H1 (cell line): Measurements from ENCODE around the gene PTPN13. TPM values are rescaled to one million over a fixed set of nuclear protein-coding genes. Genes with fewer than 3 reads are reported as not detected.

Experiments used
- CTCF ChIA-PET: fragments of 300-600 bp; sonication (Branson Sonifier 250); formaldehyde crosslinking; loops from one replicate; lab custom pipeline; 2021; ENCODE audit not compliant: partially characterized antibody; lab: Charles Lee
- POLR2A ChIA-PET: fragments of 300-600 bp; sonication (Branson Sonifier 250); formaldehyde crosslinking; loops from one replicate; lab custom pipeline; 2021; ENCODE audit warnings: inconsistent platforms; ENCODE audit not compliant: partially characterized antibody; lab: Charles Lee
- DNase-seq, 2 experiments: peaks; one replicate each; pipeline versions ENCODE4 v3.0.0 to v3.0.0-alpha.2; 2010 to 2022; ENCODE audit warnings: low spot score in 2 of 2, low read depth in 1 of 2, mixed read lengths in 1 of 2
- FAIRE-seq: peaks from 2 replicates; lab custom pipeline; 2011; peaks lifted over from hg19 to GRCh38; lab: Jason Lieb, UNC
- H2AFZ ChIP-seq: 2 replicates; pipeline ENCODE4 v1.8.1; 2012; ENCODE audit warnings: low read length, inconsistent platforms
- H2AK5ac ChIP-seq: 2 replicates; pipeline ENCODE4 v1.6.1; 2013; ENCODE audit warnings: low read depth, low read length
- H2BK120ac ChIP-seq: replicated peaks from 2 replicates; pipeline ENCODE3; 2013; ENCODE audit warnings: low read depth, low read length, inconsistent platforms
- H2BK12ac ChIP-seq: 2 replicates; pipeline ENCODE4 v1.6.1; 2013; ENCODE audit warnings: low read depth, low read length
- H2BK15ac ChIP-seq: 2 replicates; pipeline ENCODE4 v1.6.1; 2013; ENCODE audit warnings: low read length
- H2BK20ac ChIP-seq: 2 replicates; pipeline ENCODE4 v1.6.1; 2013; ENCODE audit warnings: low read length
- H2BK5ac ChIP-seq: 2 replicates; pipeline ENCODE4 v1.6.1; 2013; ENCODE audit warnings: low read depth, low read length
- H3K14ac ChIP-seq: 2 replicates; pipeline ENCODE4 v1.6.1; 2013; ENCODE audit warnings: inconsistent platforms; ENCODE audit not compliant: insufficient read length
- H3K18ac ChIP-seq: 2 replicates; pipeline ENCODE4 v1.6.1; 2013; ENCODE audit warnings: low read length; ENCODE audit errors: extremely low read depth
- H3K23ac ChIP-seq: 2 replicates; pipeline ENCODE4 v1.6.1; 2013; ENCODE audit warnings: inconsistent platforms; ENCODE audit not compliant: insufficient read length
- H3K23me2 ChIP-seq: 2 replicates; pipeline ENCODE4 v1.6.1; 2013; ENCODE audit warnings: low read depth, low read length
- H3K27ac ChIP-seq: 2 replicates; pipeline ENCODE4 v1.6.1; 2011; ENCODE audit warnings: low read depth, low read length, inconsistent platforms
- H3K27me3 ChIP-seq, 4 experiments: replicated peaks in 1 of 4; 1 replicate in 1 of 4; 2 replicates in 3 of 4; pipeline versions ENCODE4 v1.6.1 to v1.8.1; 2011 to 2013; ENCODE audit warnings: low read length in 3 of 4, mild to moderate bottlenecking in 3 of 4, inconsistent platforms in 2 of 4, mixed read lengths in 2 of 4, moderate library complexity in 1 of 4; ENCODE audit not compliant: control insufficient read depth in 3 of 4, insufficient read depth in 3 of 4; ENCODE audit errors: extremely low read depth in 1 of 4
- H3K36me3 ChIP-seq, 4 experiments: 2 replicates each; pipeline versions ENCODE4 v1.6.1 to v1.8.1; 2011 to 2013; ENCODE audit warnings: mild to moderate bottlenecking in 4 of 4, low read length in 3 of 4, moderate library complexity in 2 of 4, control low read depth in 1 of 4, inconsistent platforms in 1 of 4; ENCODE audit not compliant: insufficient read depth in 4 of 4, control insufficient read depth in 2 of 4
- H3K4ac ChIP-seq: replicated peaks from 2 replicates; pipeline ENCODE3; 2013; ENCODE audit warnings: low read length, low read depth, mixed read lengths, inconsistent platforms; ENCODE audit not compliant: insufficient read length
- H3K4me1 ChIP-seq, 4 experiments: replicated peaks in 1 of 4; 1 replicate in 1 of 4; 2 replicates in 3 of 4; pipeline versions ENCODE4 v1.6.1 to v1.8.1; 2011 to 2013; ENCODE audit warnings: low read length in 3 of 4, inconsistent platforms in 2 of 4, mixed read lengths in 1 of 4; ENCODE audit not compliant: insufficient read depth in 4 of 4, control insufficient read depth in 3 of 4
- H3K4me2 ChIP-seq, 2 experiments: 2 replicates each; pipeline versions ENCODE4 v1.6.1 to v1.8.1; 2011 to 2013; ENCODE audit warnings: low read depth in 2 of 2, low read length in 2 of 2, control low read depth in 1 of 2, inconsistent platforms in 1 of 2, mild to moderate bottlenecking in 1 of 2; ENCODE audit not compliant: insufficient read depth in 1 of 2
- H3K4me3 ChIP-seq, 4 experiments: fragments of 200-600, 300-600 bp in 1 of 4; sonication (generic), shearing (Covaris generic), sonication (Bioruptor Twin) in 1 of 4; 2 replicates each; pipeline versions ENCODE4 v1.5.1 to v1.8.1; 2011 to 2016; ENCODE audit warnings: low read length in 4 of 4, low read depth in 3 of 4, control low read depth in 2 of 4, inconsistent platforms in 2 of 4, mild to moderate bottlenecking in 2 of 4, mixed read lengths in 1 of 4, moderate library complexity in 1 of 4; ENCODE audit not compliant: insufficient read depth in 2 of 4; ENCODE audit errors: extremely low read depth in 1 of 4
- H3K56ac ChIP-seq: replicated peaks from 2 replicates; pipeline ENCODE3; 2013; ENCODE audit warnings: low read depth, mild to moderate bottlenecking, mixed read lengths, low read length, inconsistent platforms; ENCODE audit not compliant: insufficient read length
- H3K79me1 ChIP-seq: 2 replicates; pipeline ENCODE4 v1.6.1; 2013; ENCODE audit warnings: low read depth, low read length, control low read depth
- H3K79me2 ChIP-seq, 2 experiments: 2 replicates each; pipeline versions ENCODE4 v1.6.1 to v1.8.1; 2012 to 2013; ENCODE audit warnings: low read length in 2 of 2, mild to moderate bottlenecking in 2 of 2, inconsistent platforms in 1 of 2; ENCODE audit not compliant: insufficient read depth in 2 of 2, control insufficient read depth in 1 of 2
- H3K9ac ChIP-seq, 4 experiments: replicated peaks in 1 of 4; 1 replicate in 1 of 4; 2 replicates in 3 of 4; pipeline versions ENCODE4 v1.6.1 to v1.8.1; 2011 to 2013; ENCODE audit warnings: low read depth in 3 of 4, low read length in 3 of 4, control low read depth in 2 of 4, mild to moderate bottlenecking in 2 of 4, moderate library complexity in 2 of 4, inconsistent platforms in 1 of 4; ENCODE audit errors: extremely low read depth in 1 of 4
- H3K9me3 ChIP-seq, 2 experiments: 2 replicates each; pipeline versions ENCODE4 v1.6.1 to v1.8.1; 2012 to 2013; ENCODE audit warnings: mild to moderate bottlenecking in 2 of 2, moderate library complexity in 2 of 2, control low read depth in 1 of 2, inconsistent platforms in 1 of 2, low read depth in 1 of 2, low read length in 1 of 2, mixed read lengths in 1 of 2; ENCODE audit not compliant: insufficient read depth in 2 of 2
- H4K20me1 ChIP-seq, 2 experiments: replicated peaks in 1 of 2; 2 replicates each; pipeline versions ENCODE3 to v1.8.1; 2011 to 2013; ENCODE audit warnings: inconsistent platforms in 2 of 2, low read length in 2 of 2, mild to moderate bottlenecking in 1 of 2; ENCODE audit not compliant: insufficient read depth in 2 of 2, control insufficient read depth in 1 of 2
- H4K5ac ChIP-seq: 2 replicates; pipeline ENCODE4 v1.6.1; 2013; ENCODE audit warnings: low read length, low read depth, mixed read lengths, inconsistent platforms; ENCODE audit not compliant: insufficient read length
- H4K8ac ChIP-seq: 2 replicates; pipeline ENCODE4 v1.8.0; 2013; ENCODE audit warnings: mild to moderate bottlenecking, moderate library complexity, low read length, inconsistent platforms; ENCODE audit not compliant: insufficient read depth; ENCODE audit errors: extremely low read depth
- H4K91ac ChIP-seq: replicated peaks from 2 replicates; pipeline ENCODE3; 2013; ENCODE audit warnings: low read length, mixed read lengths, inconsistent platforms; ENCODE audit not compliant: insufficient read length
- E2F6 ChIP-seq: IDR thresholded peaks from 2 replicates; pipeline ENCODE4 v1.6.1; 2012; ENCODE audit warnings: inconsistent platforms
- EGR1 ChIP-seq: IDR thresholded peaks from 2 replicates; pipeline ENCODE4 v1.6.1; 2011; ENCODE audit warnings: low read depth, low read length, borderline replicate concordance
- JUND ChIP-seq: IDR thresholded peaks from 2 replicates; pipeline ENCODE4 v1.6.1; 2011; ENCODE audit warnings: mild to moderate bottlenecking, improper control_type of control experiment, low read length
- KDM1A ChIP-seq: fragments of 200-600, 300-600 bp; sonication (generic); IDR thresholded peaks from 2 replicates; pipeline ENCODE4 v1.7.1; 2016; ENCODE audit warnings: mild to moderate bottlenecking, low read length, borderline replicate concordance
- MAFK ChIP-seq: IDR thresholded peaks from 2 replicates; pipeline ENCODE4 v1.6.1; 2012; ENCODE audit warnings: low read depth, mild to moderate bottlenecking, improper control_type of control experiment, low read length
- PHF8 ChIP-seq: fragments of 200-600 bp; sonication (generic); conservative IDR thresholded peaks from 2 replicates; pipeline ENCODE4 v1.7.1; 2012; ENCODE audit warnings: low read depth, mild to moderate bottlenecking, inconsistent platforms, low read length, moderate library complexity
- RAD21 ChIP-seq, 2 experiments: IDR thresholded peaks in 1 of 2; conservative IDR thresholded peaks in 1 of 2; 2 replicates each; pipeline ENCODE4 v1.6.1; 2011; ENCODE audit warnings: low read depth in 2 of 2, low read length in 2 of 2, improper control_type of control experiment in 1 of 2, inconsistent platforms in 1 of 2, mild to moderate bottlenecking in 1 of 2, moderate library complexity in 1 of 2
- RFX5 ChIP-seq: IDR thresholded peaks from 2 replicates; pipeline ENCODE4 v1.6.1; 2011; ENCODE audit warnings: low read depth, low read length, improper control_type of control experiment, borderline replicate concordance
- SAP30 ChIP-seq: fragments of 300-600 bp; sonication (generic); IDR thresholded peaks from 2 replicates; pipeline ENCODE4 v1.7.1; 2012; ENCODE audit warnings: low read length, moderate library complexity, mild to moderate bottlenecking, inconsistent platforms; ENCODE audit not compliant: insufficient read depth, insufficient replicate concordance
- SIX5 ChIP-seq: IDR thresholded peaks from 2 replicates; pipeline ENCODE4 v1.6.1; 2011; ENCODE audit warnings: mild to moderate bottlenecking, low read depth, low read length
- TAF1 ChIP-seq: IDR thresholded peaks from 2 replicates; pipeline ENCODE4 v1.6.1; 2011; ENCODE audit warnings: mild to moderate bottlenecking, low read depth, low read length
- USF2 ChIP-seq: IDR thresholded peaks from 2 replicates; pipeline ENCODE4 v1.6.1; 2011; ENCODE audit warnings: low read length, improper control_type of control experiment
- WGBS, 2 experiments: shearing (Covaris generic) in 1 of 2; methylation state at CpG; one replicate each; pipeline versions ENCODE4 v1.1.6 to v1.1.7; 2013 to 2015; ENCODE audit warnings: low lambda C conversion rate in 2 of 2, mixed read lengths in 2 of 2, inconsistent platforms in 1 of 2, low coverage in 1 of 2, missing lambda C conversion rate in 1 of 2; ENCODE audit not compliant: insufficient replicate concordance in 2 of 2, insufficient coverage in 1 of 2, insufficient read length in 1 of 2; ENCODE audit errors: extremely low coverage in 1 of 2, missing lambda C conversion rate in 1 of 2; 5-methylcytosine and 5-hydroxymethylcytosine counted together
- polyA plus RNA-seq, 7 experiments: library from polyadenylated mRNA; depleted of rRNA in 3 of 7; stranded (reverse) in 5 of 7; unstranded in 2 of 7; fragments of >200 nt in 5 of 7; fragments of 200-250 nt in 2 of 7; gene quantifications; 1 replicate in 5 of 7; 2 replicates in 1 of 7; 4 replicates in 1 of 7; pipeline versions ENCODE4 v1.2.1 to v1.2.3, GENCODE V29; 2011 to 2013; ENCODE audit warnings: missing spikeins in 2 of 7, mixed read lengths in 2 of 7
- total RNA-seq: library from RNA; stranded (reverse); fragmentation: NEBNext Ultra II Directional; extraction: Animal tissue kit (Norgen Biotek cat#: 25700); gene quantifications from 2 replicates; pipeline ENCODE4 v1.2.1, GENCODE V29; 2021

Gene PTPN13
- total and polyA plus RNA-seq, 2 of the 8 experiments (the other 6 are each of a cell fraction or from before 2014, with no cell fraction given), result 12.7 to 57.9 TPM

- Histone ChIP-seq H3K36me3 (no peaks in the 10 kb centered on the region), H3K79me2 (no peaks in the 10 kb centered on the region), H2AK5ac (no peak overlapping the region), H2BK120ac (no peak overlapping the region), H2AFZ (no peak overlapping the region), H3K23ac (no peak overlapping the region), H3K4me3 (no peak overlapping the region), H3K9me3 (no peaks in the 10 kb centered on the region), H3K9ac (no peak overlapping the region), H2BK15ac (no peak overlapping the region), H3K4me1 (peaks cover 0 to 3% (median under 1%) of the 10 kb centered on the region in 4 experiments; a peak in 2 of 7 replicates), H4K5ac (no peak overlapping the region), H2BK12ac (no peak overlapping the region), H4K91ac (no peak overlapping the region), H3K27me3 (peaks cover 0 to 16% (median 12%) of the 10 kb centered on the region in 4 experiments; a peak in 5 of 7 replicates), H3K79me1 (no peaks in the 10 kb centered on the region), H4K20me1 (no peaks in the 10 kb centered on the region), H3K4me2 (peak overlapping the region in 1 of 2 experiments; percentile 26; a peak in 1 of 4 replicates), H3K4ac (no peak overlapping the region), H3K18ac (no peak overlapping the region), H3K56ac (no peak overlapping the region), H3K14ac (no peak overlapping the region), H4K8ac (no peak overlapping the region), H3K23me2 (no peaks in the 10 kb centered on the region), H2BK5ac (no peak overlapping the region), H2BK20ac (no peak overlapping the region), H3K27ac (no peak overlapping the region)
- DNase-seq (no peak), FAIRE-seq (no peak)
- WGBS, 2 experiments, result 74% methylated on average over 1 of the region's 1 CpG; no CpG with 5 or more reads in 1 of the 2 experiments
- CTCF ChIA-PET, result no interaction called here
- POLR2A ChIA-PET, result no interaction called here
- no peak for TF ChIP-seq USF2
- TF ChIP-seq SAP30, result no peak
- no peak for TF ChIP-seq EGR1
- TF ChIP-seq RFX5, result no peak
- TF ChIP-seq TAF1, result no peak
- TF ChIP-seq RAD21 (IDR thresholded peaks at IDR 0.05 in 1 of 2, conservative IDR thresholded peaks at IDR 0.05 in 1 of 2; ENCODE audit: low read depth in 2 of 2, low read length in 2 of 2), result no peak
- TF ChIP-seq KDM1A, result no peak
- TF ChIP-seq PHF8, result no peak
- no peak for TF ChIP-seq MAFK
- TF ChIP-seq SIX5, result no peak
- TF ChIP-seq E2F6, result no peak
- TF ChIP-seq JUND, result no peak
These were observed 262.8 kb downstream of the PTPN13 start for GRCh38 chr4:86856896-86857295.
